ENCODE data around the gene SGMS1.
A peak's percentile ranks its signal among the peaks of the same experiment; 100 is the strongest.

SGMS1 gene

DNA sequence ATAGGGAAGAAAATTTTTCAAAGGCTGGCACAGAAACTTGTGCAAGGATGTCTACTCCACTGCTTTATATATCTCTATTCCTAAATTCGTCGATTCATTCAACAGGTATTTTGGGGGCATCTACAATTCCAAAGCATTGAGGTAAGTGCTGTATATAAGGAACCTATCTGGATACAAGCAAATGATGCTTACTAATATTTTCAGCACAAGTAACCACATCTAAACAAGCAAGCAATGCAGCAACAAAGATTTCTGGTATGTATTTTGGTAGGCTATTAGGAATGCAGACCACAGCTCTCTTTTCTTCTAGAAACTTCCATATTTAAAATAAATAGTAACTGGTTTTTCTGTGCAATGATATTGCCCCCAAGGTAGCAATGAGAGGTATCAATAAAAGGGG lies 183.9 kb downstream of the SGMS1 start:
- peak; percentile 42 for DNase-seq (ENCODE audit: low read depth)
- TF ChIP-seq, protein P1, sequence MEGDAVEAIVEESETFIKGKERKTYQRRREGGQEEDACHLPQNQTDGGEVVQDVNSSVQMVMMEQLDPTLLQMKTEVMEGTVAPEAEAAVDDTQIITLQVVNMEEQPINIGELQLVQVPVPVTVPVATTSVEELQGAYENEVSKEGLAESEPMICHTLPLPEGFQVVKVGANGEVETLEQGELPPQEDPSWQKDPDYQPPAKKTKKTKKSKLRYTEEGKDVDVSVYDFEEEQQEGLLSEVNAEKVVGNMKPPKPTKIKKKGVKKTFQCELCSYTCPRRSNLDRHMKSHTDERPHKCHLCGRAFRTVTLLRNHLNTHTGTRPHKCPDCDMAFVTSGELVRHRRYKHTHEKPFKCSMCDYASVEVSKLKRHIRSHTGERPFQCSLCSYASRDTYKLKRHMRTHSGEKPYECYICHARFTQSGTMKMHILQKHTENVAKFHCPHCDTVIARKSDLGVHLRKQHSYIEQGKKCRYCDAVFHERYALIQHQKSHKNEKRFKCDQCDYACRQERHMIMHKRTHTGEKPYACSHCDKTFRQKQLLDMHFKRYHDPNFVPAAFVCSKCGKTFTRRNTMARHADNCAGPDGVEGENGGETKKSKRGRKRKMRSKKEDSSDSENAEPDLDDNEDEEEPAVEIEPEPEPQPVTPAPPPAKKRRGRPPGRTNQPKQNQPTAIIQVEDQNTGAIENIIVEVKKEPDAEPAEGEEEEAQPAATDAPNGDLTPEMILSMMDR (conservative IDR thresholded peaks at IDR 0.05; ENCODE audit: low read depth, low read length) = no peak
- no peak overlapping the region for H3K4me3 ChIP-seq (ENCODE audit: low read depth, low read length)

GRCh38 chr10:50439187-50439586 lies 184.6 kb downstream of the SGMS1 start:
- TF ChIP-seq, protein P1 (conservative IDR thresholded peaks at IDR 0.05; ENCODE audit: low read depth, low read length) = no peak
- no peak overlapping the region for H3K4me3 ChIP-seq (ENCODE audit: low read depth, low read length)
- no peak for DNase-seq (ENCODE audit: low read depth)

DNA sequence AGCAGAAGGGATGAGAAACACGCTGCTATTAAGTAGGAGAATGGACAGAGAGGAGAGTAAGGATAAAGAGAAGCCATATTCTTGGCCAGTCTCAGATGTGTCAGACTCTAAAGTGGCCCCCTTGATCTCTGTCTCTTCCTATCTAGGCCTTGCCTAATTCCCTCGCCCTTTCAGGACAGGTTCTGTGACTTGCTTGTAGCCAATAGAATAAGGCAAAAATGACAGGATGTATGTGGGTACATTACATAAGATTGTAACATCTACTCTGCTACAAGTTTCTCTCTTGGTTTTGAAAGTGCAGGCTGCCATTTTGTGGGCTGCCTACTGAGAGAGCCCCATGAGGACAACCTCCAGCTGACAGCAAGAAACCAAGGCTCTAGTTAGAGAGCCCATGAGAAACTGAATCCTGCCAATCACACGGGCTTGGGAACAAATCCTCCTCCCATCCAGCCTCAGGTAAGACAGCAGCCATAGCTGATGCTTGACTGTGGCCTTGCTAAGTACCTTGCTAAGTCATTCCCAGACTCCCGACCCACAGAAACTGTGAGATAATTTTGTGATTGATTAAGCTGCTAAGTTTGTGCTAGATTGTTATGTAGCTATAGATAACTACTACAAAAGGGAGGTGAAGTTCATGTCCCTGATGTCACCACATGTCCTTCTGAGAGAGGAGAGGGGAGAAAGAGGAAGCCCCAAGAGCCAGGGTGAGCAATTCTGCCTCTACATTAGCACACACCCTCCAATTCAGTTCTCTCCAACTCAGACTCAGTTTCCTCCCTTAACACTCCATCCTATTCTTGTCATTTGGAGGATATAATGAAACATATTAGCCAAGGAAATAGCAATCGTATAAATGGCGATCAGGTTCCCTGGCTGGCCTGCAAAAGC lies 185.5 kb downstream of the SGMS1 start:
- TF ChIP-seq, protein P1 (conservative IDR thresholded peaks at IDR 0.05; ENCODE audit: low read depth, low read length) = no peak
- no peak for DNase-seq (ENCODE audit: low read depth)
- no peak overlapping the region for H3K4me3 ChIP-seq (ENCODE audit: low read depth, low read length)

DNA sequence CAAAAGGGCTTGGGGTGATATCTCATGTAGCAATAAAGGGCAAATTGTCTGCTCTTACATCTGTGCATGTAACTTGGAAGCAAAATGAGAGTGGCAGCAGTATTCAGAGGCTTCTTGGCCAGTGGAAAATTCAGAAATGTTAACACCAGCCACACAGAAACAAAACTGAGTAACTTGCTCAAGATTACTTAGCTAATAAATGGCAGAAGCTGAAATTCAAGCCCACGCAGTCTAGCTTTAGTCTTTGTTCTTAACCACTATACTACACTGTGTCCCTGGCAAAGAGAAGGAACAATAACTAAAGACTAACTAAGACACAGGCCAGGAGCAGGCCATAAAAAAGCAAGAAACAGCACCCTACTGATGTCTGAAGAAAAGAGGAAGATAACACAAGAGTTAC lies 186.5 kb downstream of the SGMS1 start:
- TF ChIP-seq, protein P1 (conservative IDR thresholded peaks at IDR 0.05; ENCODE audit: low read depth, low read length) = no peak
- no peak overlapping the region for H3K4me3 ChIP-seq (ENCODE audit: low read depth, low read length)
- peak; percentile 24 for DNase-seq (ENCODE audit: low read depth)

DNA sequence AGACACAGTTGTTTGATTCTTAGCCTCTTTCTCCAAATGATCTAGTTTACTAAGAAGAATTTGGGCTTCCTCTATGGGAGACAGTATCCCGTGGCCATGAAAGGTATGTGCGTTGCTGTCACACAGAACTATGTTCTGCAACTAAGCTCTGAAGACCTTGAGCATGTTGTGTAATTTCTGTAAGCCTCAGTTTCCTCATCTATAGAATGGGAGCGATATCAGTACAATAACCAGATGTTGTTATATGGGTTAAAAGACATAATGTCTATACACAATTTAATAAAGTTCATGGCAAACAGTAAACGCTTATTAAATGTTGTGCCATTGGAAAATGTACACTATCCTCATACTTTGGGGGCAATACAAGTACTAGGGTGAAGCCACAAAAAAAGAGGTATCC lies 187.0 kb downstream of the SGMS1 start:
- DNase-seq (ENCODE audit: low read depth) = no peak
- H3K4me3 ChIP-seq (ENCODE audit: low read depth, low read length) = no peak overlapping the region
- TF ChIP-seq, protein P1 (conservative IDR thresholded peaks at IDR 0.05; ENCODE audit: low read depth, low read length) = no peak

DNA sequence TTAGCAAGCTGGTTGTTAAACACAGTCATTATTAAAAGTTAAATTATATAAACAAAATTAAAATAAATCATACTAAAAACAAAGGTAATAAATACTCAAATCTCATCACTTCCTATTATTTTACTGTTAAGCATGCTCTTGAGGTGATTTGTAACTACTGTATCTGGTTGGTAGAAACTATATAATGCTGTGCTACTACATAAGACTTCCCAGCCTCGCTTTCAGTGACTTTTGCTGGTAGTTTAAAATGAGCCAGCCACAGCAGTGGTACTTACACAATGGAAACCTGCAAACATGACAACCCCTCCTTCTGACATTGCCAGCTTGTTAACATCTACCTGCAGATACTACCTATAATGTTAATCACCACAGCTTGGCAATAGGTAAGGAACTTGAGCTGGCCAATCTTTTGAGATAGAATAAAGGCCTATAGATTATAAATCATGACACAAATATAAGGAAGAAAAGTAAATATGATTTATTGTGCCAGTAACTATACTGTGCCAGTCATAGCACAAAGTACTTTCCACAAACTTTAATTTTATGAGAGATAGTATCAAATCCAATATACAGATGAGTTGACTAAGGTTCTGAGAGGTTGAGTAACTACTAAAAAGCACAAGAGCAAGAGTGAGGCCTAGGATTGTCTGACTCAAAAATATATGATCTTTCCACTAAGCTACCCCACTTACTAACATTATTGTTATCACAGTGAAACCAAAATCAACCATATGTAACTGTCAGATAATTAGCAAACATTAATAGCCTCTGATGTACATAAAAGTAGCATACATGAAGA lies 191.3 kb downstream of the SGMS1 start:
- TF ChIP-seq, protein P1 (conservative IDR thresholded peaks at IDR 0.05; ENCODE audit: low read depth, low read length) = no peak
- DNase-seq (ENCODE audit: low read depth) = no peak
- H3K4me3 ChIP-seq (ENCODE audit: low read depth, low read length) = no peak overlapping the region
